Liver (tissue), 9 donors: ENCODE measurements around the gene RBM5. TPM values are rescaled to one million over a fixed set of nuclear protein-coding genes. Genes with fewer than 3 reads are reported as not detected.

Experiments
- DNase-seq: peaks from one replicate; pipeline ENCODE4 v3.0.0-alpha.2; 2017; ENCODE audit warnings: low spot score
- H3K27ac ChIP-seq, 2 donors: one replicate each; pipeline ENCODE4 v1.7.0; 2013; ENCODE audit warnings: inconsistent platforms in 2 of 2, low read length in 2 of 2, control low read depth in 1 of 2, low read depth in 1 of 2, mild to moderate bottlenecking in 1 of 2
- H3K27me3 ChIP-seq, 4 donors: one replicate each; pipeline versions ENCODE4 v1.6.1 to v1.7.0; 2013; ENCODE audit warnings: low read length in 3 of 4, inconsistent platforms in 1 of 4, mild to moderate bottlenecking in 1 of 4, moderate library complexity in 1 of 4; ENCODE audit not compliant: control insufficient read depth in 4 of 4, insufficient read depth in 4 of 4
- H3K36me3 ChIP-seq, 4 donors: one replicate each; pipeline versions ENCODE4 v1.6.1 to v1.7.0; 2013; ENCODE audit warnings: low read length in 3 of 4, mild to moderate bottlenecking in 3 of 4, low read depth in 1 of 4, moderate library complexity in 1 of 4; ENCODE audit not compliant: control insufficient read depth in 4 of 4, insufficient read depth in 3 of 4
- H3K4me1 ChIP-seq, 4 donors: one replicate each; pipeline versions ENCODE4 v1.6.1 to v1.7.0; 2013; ENCODE audit warnings: low read length in 3 of 4, mild to moderate bottlenecking in 3 of 4, moderate library complexity in 1 of 4; ENCODE audit not compliant: control insufficient read depth in 4 of 4, insufficient read depth in 4 of 4
- H3K4me3 ChIP-seq, 3 donors: one replicate each; pipeline versions ENCODE4 v1.6.1 to v1.7.0; 2013; ENCODE audit warnings: low read length in 3 of 3, control low read depth in 1 of 3, low read depth in 1 of 3, mild to moderate bottlenecking in 1 of 3
- H3K9ac ChIP-seq, 2 donors: one replicate each; pipeline ENCODE4 v1.7.0; 2013; ENCODE audit warnings: low read length in 2 of 2, mild to moderate bottlenecking in 2 of 2, moderate library complexity in 2 of 2, control low read depth in 1 of 2, low read depth in 1 of 2
- H3K9me3 ChIP-seq, 4 donors: one replicate each; pipeline versions ENCODE4 v1.6.1 to v1.7.0; 2013; ENCODE audit warnings: low read length in 3 of 4; ENCODE audit not compliant: control insufficient read depth in 4 of 4
- ATF3 ChIP-seq: IDR thresholded peaks from 2 replicates; pipeline ENCODE4 v1.6.1; 2016; ENCODE audit warnings: antibody characterized with exemption
- FOXA1 ChIP-seq: IDR thresholded peaks from 2 replicates; pipeline ENCODE4 v1.6.1; 2016; ENCODE audit warnings: antibody characterized with exemption
- GABPA ChIP-seq, 2 donors: IDR thresholded peaks in 1 of 2; conservative IDR thresholded peaks in 1 of 2; 2 replicates each; pipeline ENCODE4 v1.6.1; 2016; ENCODE audit warnings: antibody characterized with exemption in 2 of 2, mild to moderate bottlenecking in 1 of 2, moderate library complexity in 1 of 2
- HNF4A ChIP-seq, 2 donors: conservative IDR thresholded peaks; 2 replicates each; pipeline ENCODE4 v1.6.1; 2016; ENCODE audit warnings: antibody characterized with exemption in 2 of 2, mild to moderate bottlenecking in 2 of 2
- NR2F2 ChIP-seq: IDR thresholded peaks from 2 replicates; pipeline ENCODE4 v1.6.1; 2016; ENCODE audit warnings: antibody characterized with exemption
- REST ChIP-seq: IDR thresholded peaks from 2 replicates; pipeline ENCODE4 v1.6.1; 2016; ENCODE audit warnings: antibody characterized with exemption, mild to moderate bottlenecking
- RXRA ChIP-seq, 2 donors: IDR thresholded peaks; 2 replicates each; pipeline ENCODE4 v1.6.1; 2017 to 2018; ENCODE audit warnings: antibody characterized with exemption in 2 of 2, mild to moderate bottlenecking in 1 of 2
- YY1 ChIP-seq: IDR thresholded peaks from 2 replicates; pipeline ENCODE4 v1.6.1; 2016; ENCODE audit warnings: antibody characterized with exemption, mild to moderate bottlenecking
- WGBS: extraction: QIAGEN DNeasy Blood & Tissue Kit; methylation state at CpG from one replicate; pipeline ENCODE4 v1.1.7; 2013; 5-methylcytosine and 5-hydroxymethylcytosine counted together
- polyA plus RNA-seq, 2 donors: library from polyadenylated mRNA; stranded (reverse) in 1 of 2; unstranded in 1 of 2; fragments of 200-250 nt in 1 of 2; fragments of >200 nt in 1 of 2; fragmentation: Nextera tagmentation in 1 of 2; extraction: Ambion mirVana in 1 of 2; gene quantifications; one replicate each; pipeline versions ENCODE4 v1.2.1 to v1.2.3, GENCODE V29; 2013 to 2015
- total RNA-seq, 2 donors: library from RNA; depleted of rRNA; stranded (reverse); fragments of >200 nt; gene quantifications; one replicate each; pipeline ENCODE4 v1.2.3, GENCODE V29; 2014
- donor health status: healthy.
- donor health status: healthy.
- donor health status: healthy.
- donor health status: healthy.
- donor health status: healthy.

RBM5 gene
- total and polyA plus RNA-seq, 4 donors, result 21.2 to 142 (median 64.3) TPM

GRCh38 chr3:50100956-50101845 lies 12.5 kb downstream of the RBM5 start:
- no peak overlapping the region for H3K27ac ChIP-seq
- no peak overlapping the region for H3K4me3 ChIP-seq
- H3K9me3 ChIP-seq, result no peaks in the 10 kb centered on the region
- no peak for DNase-seq
- H3K4me1 ChIP-seq, result no peaks in the 10 kb centered on the region
- H3K36me3 ChIP-seq, result peaks cover 25 to 93% (median 72%) of the 10 kb centered on the region in 4 donors
- no peak overlapping the region for H3K9ac ChIP-seq
- no peak for TF ChIP-seq HNF4A (conservative IDR thresholded peaks at IDR 0.05)
- TF ChIP-seq FOXA1, result no peak
- TF ChIP-seq REST, result no peak
- no peak for TF ChIP-seq YY1
- TF ChIP-seq GABPA (IDR thresholded peaks at IDR 0.05 in 1 of 2, conservative IDR thresholded peaks at IDR 0.05 in 1 of 2), result no peak
- no peak for TF ChIP-seq ATF3
- TF ChIP-seq NR2F2, result no peak
- no peaks in the 10 kb centered on the region for H3K27me3 ChIP-seq
- WGBS, result 93% methylated on average over 4 of the region's 4 CpGs

GRCh38 chr3:50102558-50102957 lies 13.8 kb downstream of the RBM5 start:
- TF ChIP-seq REST, result no peak
- no peak for TF ChIP-seq RXRA (IDR thresholded peaks at IDR 0.05)
- TF ChIP-seq HNF4A (conservative IDR thresholded peaks at IDR 0.05), result no peak
- TF ChIP-seq ATF3, result no peak
- TF ChIP-seq NR2F2, result no peak
- DNase-seq, result no peak
- WGBS, result 96% methylated on average over 7 of the region's 7 CpGs
- no peaks in the 10 kb centered on the region for H3K27me3 ChIP-seq
- no peak overlapping the region for H3K27ac ChIP-seq
- H3K4me1 ChIP-seq, result no peaks in the 10 kb centered on the region
- peaks cover 31 to 93% (median 80%) of the 10 kb centered on the region in 4 donors for H3K36me3 ChIP-seq
- no peak overlapping the region for H3K4me3 ChIP-seq
- H3K9ac ChIP-seq, result no peak overlapping the region
- no peaks in the 10 kb centered on the region for H3K9me3 ChIP-seq
